HS-27A (cell line): ENCODE data around the gene SEC22B.
A peak's percentile ranks its signal among the peaks of the same experiment; 100 is the strongest.
"Not testable (repeated sequence)": the region's sequence is repeated elsewhere in the genome, so short reads cannot be mapped to it uniquely, and the experiment has no call there.

Source experiments
- DNase-seq: peaks from one replicate; pipeline ENCODE4 v3.0.0-alpha.2; 2012; ENCODE audit warnings: low read depth, missing footprints

Gene SEC22B

GRCh38 chr1:120144626-120145025 is 31.7 kb downstream of the SEC22B start:
- DNase-seq = not testable (repeated sequence)

- DNase-seq = not testable (repeated sequence)
Measured at GRCh38 chr1:120144169-120144568, 32.2 kb downstream of the SEC22B start.

- DNase-seq = peak; percentile 15
Measured at GRCh38 chr1:120143334-120143733, 33.0 kb downstream of the SEC22B start.

GRCh38 chr1:120142512-120143263 is 33.6 kb downstream of the SEC22B start:
- peak; percentile 68 for DNase-seq

- DNase-seq = not testable (repeated sequence)
Measured at GRCh38 chr1:120141865-120142264, 34.5 kb downstream of the SEC22B start.

- DNase-seq = not testable (repeated sequence)
Measured at GRCh38 chr1:120140656-120141265, 35.6 kb downstream of the SEC22B start.

- not testable (repeated sequence) for DNase-seq
Measured at GRCh38 chr1:120136086-120136485, 40.2 kb downstream of the SEC22B start.

GRCh38 chr1:120133928-120134325 is 42.4 kb downstream of the SEC22B start:
- not testable (repeated sequence) for DNase-seq

GRCh38 chr1:120133228-120133927 is 42.9 kb downstream of the SEC22B start:
- DNase-seq = no peak

- DNase-seq = not testable (repeated sequence)
Measured at GRCh38 chr1:120132406-120132763, 43.9 kb downstream of the SEC22B start.

GRCh38 chr1:120131611-120132405 is 44.5 kb downstream of the SEC22B start:
- DNase-seq = not testable (repeated sequence)

- DNase-seq = not testable (repeated sequence)
Measured at GRCh38 chr1:120127921-120128320, 48.4 kb downstream of the SEC22B start.

GRCh38 chr1:120126216-120126615 is 50.1 kb downstream of the SEC22B start:
- DNase-seq = not testable (repeated sequence)

- not testable (repeated sequence) for DNase-seq
Measured at GRCh38 chr1:120124628-120125027, 51.7 kb downstream of the SEC22B start.

GRCh38 chr1:120123813-120124510 is 52.4 kb downstream of the SEC22B start:
- not testable (repeated sequence) for DNase-seq

- DNase-seq = not testable (repeated sequence)
Measured at GRCh38 chr1:120122262-120122893, 53.9 kb downstream of the SEC22B start.

GRCh38 chr1:120121830-120122229 is 54.5 kb downstream of the SEC22B start:
- not testable (repeated sequence) for DNase-seq

GRCh38 chr1:120120525-120120924 is 55.8 kb downstream of the SEC22B start:
- DNase-seq = not testable (repeated sequence)

- not testable (repeated sequence) for DNase-seq
Measured at GRCh38 chr1:120117371-120118177, 58.7 kb downstream of the SEC22B start.

GRCh38 chr1:120116094-120116493 is 60.2 kb downstream of the SEC22B start:
- not testable (repeated sequence) for DNase-seq
